HepG2 (cell line): Measurements from ENCODE around the gene ITGAE. TPM values are rescaled to one million over a fixed set of nuclear protein-coding genes. Genes with fewer than 3 reads are reported as not detected.

Experiments used
- FOSL1 ChIP-seq: sonication (generic); formaldehyde crosslinking; IDR thresholded peaks from 2 replicates; pipeline ENCODE4 v1.9.0; 2021; ENCODE audit warnings: missing genetic modification reagents, borderline replicate concordance
- HCFC1 ChIP-seq: fragments of 150-350 bp; IDR thresholded peaks from 2 replicates; pipeline ENCODE4 v1.6.1; 2014; ENCODE audit warnings: low read depth, low read length
- ZNF713 ChIP-seq: sonication (generic); formaldehyde crosslinking; IDR thresholded peaks from 2 replicates; pipeline ENCODE4 v1.4.0; 2020; ENCODE audit warnings: mild to moderate bottlenecking, missing genetic modification reagents
- polyA plus RNA-seq, 8 experiments: library from polyadenylated mRNA; depleted of rRNA in 3 of 8; stranded (reverse) in 7 of 8; unstranded in 1 of 8; fragments of >200 nt; fragmentation: Illumina TruSeq in 4 of 8; extraction: Trizol in 4 of 8; gene quantifications; 2 replicates each; pipeline versions ENCODE4 v1.2.1 to v1.2.3, GENCODE V29; 2011 to 2016; ENCODE audit warnings: low read depth in 4 of 8, missing spikeins in 1 of 8, mixed read lengths in 1 of 8; ENCODE audit not compliant: insufficient read depth in 1 of 8
- total RNA-seq, 5 experiments: library from RNA; depleted of rRNA; stranded (reverse); fragments of >200 nt; fragmentation: Illumina TruSeq; extraction: Trizol; gene quantifications; 2 replicates each; pipeline ENCODE4 v1.2.3, GENCODE V29; 2016; ENCODE audit warnings: low read depth in 1 of 5
- TF ChIP-seq, protein P1 (sequence below): sonication (generic); formaldehyde crosslinking; IDR thresholded peaks from 2 replicates; pipeline ENCODE4 v1.4.0; 2020; ENCODE audit warnings: missing genetic modification reagents
- TF ChIP-seq, protein P2 (sequence below): sonication (generic); formaldehyde crosslinking; IDR thresholded peaks from 2 replicates; pipeline ENCODE4 v1.8.1; 2023; ENCODE audit warnings: mild to moderate bottlenecking, inconsistent platforms, moderate library complexity, missing genetic modification reagents, borderline replicate concordance

Gene ITGAE
- total and polyA plus RNA-seq, 2 of the 13 experiments (the other 11 are each of a cell fraction or from before 2014, with no cell fraction given) = 42.3 to 49.0 TPM

DNA sequence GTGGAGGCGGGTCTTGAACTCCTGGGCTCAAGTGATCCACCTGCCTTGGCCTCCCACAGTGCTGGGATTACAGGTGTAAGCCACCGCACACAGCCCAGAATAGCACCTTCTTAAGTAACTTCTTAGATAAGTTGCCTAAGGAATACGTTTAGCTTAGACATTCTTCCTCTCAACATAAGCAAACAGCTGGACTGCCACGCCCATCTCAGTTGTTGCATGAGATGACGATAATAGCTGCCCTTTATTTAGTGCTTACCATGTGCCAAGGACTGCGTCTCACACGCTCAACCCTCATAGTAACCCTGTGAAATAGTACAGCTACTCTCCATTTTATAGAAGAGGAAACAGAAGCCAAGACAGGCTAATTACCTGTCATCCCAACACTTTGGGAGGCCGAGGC is 65.5 kb downstream of the ITGAE start (continued):
- TF ChIP-seq, protein P1, sequence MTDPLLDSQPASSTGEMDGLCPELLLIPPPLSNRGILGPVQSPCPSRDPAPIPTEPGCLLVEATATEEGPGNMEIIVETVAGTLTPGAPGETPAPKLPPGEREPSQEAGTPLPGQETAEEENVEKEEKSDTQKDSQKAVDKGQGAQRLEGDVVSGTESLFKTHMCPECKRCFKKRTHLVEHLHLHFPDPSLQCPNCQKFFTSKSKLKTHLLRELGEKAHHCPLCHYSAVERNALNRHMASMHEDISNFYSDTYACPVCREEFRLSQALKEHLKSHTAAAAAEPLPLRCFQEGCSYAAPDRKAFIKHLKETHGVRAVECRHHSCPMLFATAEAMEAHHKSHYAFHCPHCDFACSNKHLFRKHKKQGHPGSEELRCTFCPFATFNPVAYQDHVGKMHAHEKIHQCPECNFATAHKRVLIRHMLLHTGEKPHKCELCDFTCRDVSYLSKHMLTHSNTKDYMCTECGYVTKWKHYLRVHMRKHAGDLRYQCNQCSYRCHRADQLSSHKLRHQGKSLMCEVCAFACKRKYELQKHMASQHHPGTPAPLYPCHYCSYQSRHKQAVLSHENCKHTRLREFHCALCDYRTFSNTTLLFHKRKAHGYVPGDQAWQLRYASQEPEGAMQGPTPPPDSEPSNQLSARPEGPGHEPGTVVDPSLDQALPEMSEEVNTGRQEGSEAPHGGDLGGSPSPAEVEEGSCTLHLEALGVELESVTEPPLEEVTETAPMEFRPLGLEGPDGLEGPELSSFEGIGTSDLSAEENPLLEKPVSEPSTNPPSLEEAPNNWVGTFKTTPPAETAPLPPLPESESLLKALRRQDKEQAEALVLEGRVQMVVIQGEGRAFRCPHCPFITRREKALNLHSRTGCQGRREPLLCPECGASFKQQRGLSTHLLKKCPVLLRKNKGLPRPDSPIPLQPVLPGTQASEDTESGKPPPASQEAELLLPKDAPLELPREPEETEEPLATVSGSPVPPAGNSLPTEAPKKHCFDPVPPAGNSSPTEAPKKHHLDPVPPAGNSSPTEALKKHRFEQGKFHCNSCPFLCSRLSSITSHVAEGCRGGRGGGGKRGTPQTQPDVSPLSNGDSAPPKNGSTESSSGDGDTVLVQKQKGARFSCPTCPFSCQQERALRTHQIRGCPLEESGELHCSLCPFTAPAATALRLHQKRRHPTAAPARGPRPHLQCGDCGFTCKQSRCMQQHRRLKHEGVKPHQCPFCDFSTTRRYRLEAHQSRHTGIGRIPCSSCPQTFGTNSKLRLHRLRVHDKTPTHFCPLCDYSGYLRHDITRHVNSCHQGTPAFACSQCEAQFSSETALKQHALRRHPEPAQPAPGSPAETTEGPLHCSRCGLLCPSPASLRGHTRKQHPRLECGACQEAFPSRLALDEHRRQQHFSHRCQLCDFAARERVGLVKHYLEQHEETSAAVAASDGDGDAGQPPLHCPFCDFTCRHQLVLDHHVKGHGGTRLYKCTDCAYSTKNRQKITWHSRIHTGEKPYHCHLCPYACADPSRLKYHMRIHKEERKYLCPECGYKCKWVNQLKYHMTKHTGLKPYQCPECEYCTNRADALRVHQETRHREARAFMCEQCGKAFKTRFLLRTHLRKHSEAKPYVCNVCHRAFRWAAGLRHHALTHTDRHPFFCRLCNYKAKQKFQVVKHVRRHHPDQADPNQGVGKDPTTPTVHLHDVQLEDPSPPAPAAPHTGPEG (CRISPR knock-in tag) = no peak
- TF ChIP-seq, protein P2, sequence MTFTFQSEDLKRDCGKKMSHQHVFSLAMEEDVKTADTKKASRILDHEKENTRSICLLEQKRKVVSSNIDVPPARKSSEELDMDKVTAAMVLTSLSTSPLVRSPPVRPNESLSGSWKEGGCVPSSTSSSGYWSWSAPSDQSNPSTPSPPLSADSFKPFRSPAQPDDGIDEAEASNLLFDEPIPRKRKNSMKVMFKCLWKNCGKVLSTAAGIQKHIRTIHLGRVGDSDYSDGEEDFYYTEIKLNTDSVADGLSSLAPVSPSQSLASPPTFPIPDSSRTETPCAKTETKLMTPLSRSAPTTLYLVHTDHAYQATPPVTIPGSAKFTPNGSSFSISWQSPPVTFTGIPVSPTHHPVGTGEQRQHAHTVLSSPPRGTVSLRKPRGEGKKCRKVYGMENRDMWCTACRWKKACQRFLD (CRISPR knock-in tag) = no peak
- no peak for TF ChIP-seq FOSL1
- TF ChIP-seq HCFC1 = no peak
- TF ChIP-seq ZNF713 (CRISPR knock-in tag) = no peak
- TF ChIP-seq, all 625 proteins: peak for 0
